ENCODE data around the gene SSH2.

DNA sequence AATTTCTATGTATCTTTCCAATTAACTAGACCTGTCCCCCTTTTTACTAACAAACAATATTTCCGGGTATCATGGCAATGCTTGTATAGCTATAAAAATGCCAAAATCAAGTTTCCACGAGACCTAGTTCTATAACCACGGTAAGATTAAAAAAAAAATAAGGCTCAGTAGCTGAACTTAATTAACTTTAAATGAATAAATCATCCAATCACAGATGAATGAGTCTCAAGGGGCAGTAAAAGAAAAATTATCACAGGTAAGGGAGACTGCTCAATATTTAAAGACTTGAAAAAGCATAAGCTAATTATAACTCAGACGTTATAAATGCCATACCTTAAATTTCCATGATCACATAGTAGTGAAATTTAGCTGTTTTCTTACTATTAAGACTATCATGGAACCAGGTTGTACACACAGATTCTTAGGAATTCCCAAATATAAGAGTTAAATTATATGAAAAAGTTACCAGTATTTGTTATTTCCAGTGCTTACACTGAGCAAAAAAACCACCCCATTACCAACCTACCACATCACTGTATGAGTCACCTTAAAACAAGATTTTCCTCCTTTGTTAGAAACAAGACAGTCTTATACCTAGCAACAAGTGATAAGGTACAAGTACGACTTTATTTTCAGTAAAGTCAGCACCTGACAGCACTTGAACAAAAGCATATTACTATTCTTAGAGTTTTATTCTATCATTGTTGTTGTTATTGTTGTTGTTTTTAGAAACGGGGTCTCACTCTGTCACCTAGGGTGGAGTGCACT is 20.6 kb downstream of the SSH2 start:
- TF ChIP-seq, protein P1, sequence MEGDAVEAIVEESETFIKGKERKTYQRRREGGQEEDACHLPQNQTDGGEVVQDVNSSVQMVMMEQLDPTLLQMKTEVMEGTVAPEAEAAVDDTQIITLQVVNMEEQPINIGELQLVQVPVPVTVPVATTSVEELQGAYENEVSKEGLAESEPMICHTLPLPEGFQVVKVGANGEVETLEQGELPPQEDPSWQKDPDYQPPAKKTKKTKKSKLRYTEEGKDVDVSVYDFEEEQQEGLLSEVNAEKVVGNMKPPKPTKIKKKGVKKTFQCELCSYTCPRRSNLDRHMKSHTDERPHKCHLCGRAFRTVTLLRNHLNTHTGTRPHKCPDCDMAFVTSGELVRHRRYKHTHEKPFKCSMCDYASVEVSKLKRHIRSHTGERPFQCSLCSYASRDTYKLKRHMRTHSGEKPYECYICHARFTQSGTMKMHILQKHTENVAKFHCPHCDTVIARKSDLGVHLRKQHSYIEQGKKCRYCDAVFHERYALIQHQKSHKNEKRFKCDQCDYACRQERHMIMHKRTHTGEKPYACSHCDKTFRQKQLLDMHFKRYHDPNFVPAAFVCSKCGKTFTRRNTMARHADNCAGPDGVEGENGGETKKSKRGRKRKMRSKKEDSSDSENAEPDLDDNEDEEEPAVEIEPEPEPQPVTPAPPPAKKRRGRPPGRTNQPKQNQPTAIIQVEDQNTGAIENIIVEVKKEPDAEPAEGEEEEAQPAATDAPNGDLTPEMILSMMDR (IDR thresholded peaks at IDR 0.05), result no peak
- no peak for TF ChIP-seq EZH2 (IDR thresholded peaks at IDR 0.05)

Measured in neural progenitor cell (in vitro differentiated cells).